Upper lobe of right lung (tissue), 1 donor: ENCODE results near the gene VPS39. TPM values are rescaled to one million over a fixed set of nuclear protein-coding genes. Genes with fewer than 3 reads are reported as not detected.
A peak's percentile ranks its signal among the peaks of the same experiment; 100 is the strongest.

Experiments
- ATAC-seq: fragments of 200-7000 bp; cut with Tn5 transposase; one replicate; pipeline ENCODE4 v1.9.1; 2020; ENCODE audit warnings: mild to moderate bottlenecking, moderate library complexity
- DNase-seq: peaks from one replicate; pipeline ENCODE4 v3.0.0-alpha.2; 2020
- H3K27ac ChIP-seq: fragments of 200-600 bp; one replicate; pipeline ENCODE4 v1.8.0; 2022
- H3K27me3 ChIP-seq: fragments of 200-600 bp; one replicate; pipeline ENCODE4 v1.8.0; 2022; ENCODE audit warnings: mild to moderate bottlenecking
- H3K36me3 ChIP-seq: fragments of 200-600 bp; one replicate; pipeline ENCODE4 v1.8.0; 2022
- H3K4me1 ChIP-seq: fragments of 200-600 bp; one replicate; pipeline ENCODE4 v1.8.0; 2022
- H3K4me3 ChIP-seq: fragments of 200-600 bp; one replicate; pipeline ENCODE4 v1.8.0; 2022; ENCODE audit warnings: mild to moderate bottlenecking
- H3K9me3 ChIP-seq: fragments of 200-600 bp; one replicate; pipeline ENCODE4 v1.8.0; 2022
- intact Hi-C: fragments of 100-400 bp; cut with DNase I; formaldehyde crosslinking; loops from one replicate; pipeline ENCODE4 v1.11.0; 2022
- microRNA-seq: library from miRNA; unstranded; fragments of <30 nt; microRNA quantifications from one replicate; pipeline ENCODE4 v1.2.0, GENCODE V29; 2020; ENCODE audit warnings: borderline microRNAs expressed
- total RNA-seq: library from RNA; stranded (reverse); fragmentation: NEBNext Ultra II Directional; extraction: Animal tissue kit (Norgen Biotek cat#: 25700); gene quantifications from one replicate; pipeline ENCODE4 v1.2.1, GENCODE V29; 2021
- TF ChIP-seq, protein P1 (sequence below): fragments of 200-600 bp; IDR thresholded peaks from one replicate; pipeline ENCODE4 v1.8.0; 2022; ENCODE audit warnings: antibody characterized with exemption
- donor health status: DM: no; HTN: yes; CAD: no; lungs with severe emphysema.

Gene VPS39
- total RNA-seq, 1 donor from 2014 or later = 83.3 TPM

- H3K36me3 ChIP-seq = no peaks in the 10 kb centered on the region
- H3K4me3 ChIP-seq = no peak overlapping the region
- DNase-seq (no peak), ATAC-seq (no peak)
- TF ChIP-seq, protein P1, sequence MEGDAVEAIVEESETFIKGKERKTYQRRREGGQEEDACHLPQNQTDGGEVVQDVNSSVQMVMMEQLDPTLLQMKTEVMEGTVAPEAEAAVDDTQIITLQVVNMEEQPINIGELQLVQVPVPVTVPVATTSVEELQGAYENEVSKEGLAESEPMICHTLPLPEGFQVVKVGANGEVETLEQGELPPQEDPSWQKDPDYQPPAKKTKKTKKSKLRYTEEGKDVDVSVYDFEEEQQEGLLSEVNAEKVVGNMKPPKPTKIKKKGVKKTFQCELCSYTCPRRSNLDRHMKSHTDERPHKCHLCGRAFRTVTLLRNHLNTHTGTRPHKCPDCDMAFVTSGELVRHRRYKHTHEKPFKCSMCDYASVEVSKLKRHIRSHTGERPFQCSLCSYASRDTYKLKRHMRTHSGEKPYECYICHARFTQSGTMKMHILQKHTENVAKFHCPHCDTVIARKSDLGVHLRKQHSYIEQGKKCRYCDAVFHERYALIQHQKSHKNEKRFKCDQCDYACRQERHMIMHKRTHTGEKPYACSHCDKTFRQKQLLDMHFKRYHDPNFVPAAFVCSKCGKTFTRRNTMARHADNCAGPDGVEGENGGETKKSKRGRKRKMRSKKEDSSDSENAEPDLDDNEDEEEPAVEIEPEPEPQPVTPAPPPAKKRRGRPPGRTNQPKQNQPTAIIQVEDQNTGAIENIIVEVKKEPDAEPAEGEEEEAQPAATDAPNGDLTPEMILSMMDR = no peak
- intact Hi-C loops = no loop called here
- H3K4me1 ChIP-seq = peaks cover 6% of the 10 kb centered on the region
- no peaks in the 10 kb centered on the region for H3K9me3 ChIP-seq
- no peak overlapping the region for H3K27ac ChIP-seq
- no peaks in the 10 kb centered on the region for H3K27me3 ChIP-seq
Measured at GRCh38 chr15:42119446-42119760, 88.7 kb downstream of the VPS39 start.

- no peak overlapping the region for H3K4me3 ChIP-seq
- intact Hi-C loops = no loop called here
Measured at GRCh38 chr15:42118650-42119445, 89.3 kb downstream of the VPS39 start.

DNA sequence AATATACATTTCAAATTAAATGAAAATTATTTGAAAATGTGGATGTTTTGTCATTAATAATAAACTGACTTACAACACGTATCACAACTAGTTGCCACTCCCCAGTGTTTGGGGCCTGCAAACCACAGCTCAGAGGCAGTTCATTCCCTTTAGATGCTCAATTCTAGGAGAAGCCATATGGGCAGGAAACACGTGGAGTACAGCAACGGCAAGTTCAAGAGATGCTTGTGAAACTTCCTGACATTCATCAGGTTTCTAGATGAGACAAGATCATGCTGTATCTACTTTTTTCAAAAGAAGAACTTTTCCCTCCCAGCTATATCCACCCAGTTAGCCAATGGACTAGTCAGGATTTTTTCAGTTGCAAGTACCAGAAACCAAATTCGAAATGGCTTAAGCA is 96.2 kb downstream of the VPS39 start:
- Histone ChIP-seq H3K4me1 (peaks cover under 1% of the 10 kb centered on the region), H3K9me3 (no peaks in the 10 kb centered on the region), H3K27ac (no peak overlapping the region), H3K4me3 (no peak overlapping the region), H3K36me3 (no peaks in the 10 kb centered on the region), H3K27me3 (no peaks in the 10 kb centered on the region)
- ATAC-seq (no peak), DNase-seq (no peak)
- TF ChIP-seq, protein P1 = no peak
- intact Hi-C loops = no loop called here

More at GRCh38 chr15:42118650-42119445, 89.3 kb downstream of the VPS39 start:
- TF ChIP-seq, protein P1 = no peak
- Histone ChIP-seq H3K27ac (no peak overlapping the region), H3K4me1 (peaks cover 6% of the 10 kb centered on the region), H3K9me3 (no peaks in the 10 kb centered on the region), H3K27me3 (no peaks in the 10 kb centered on the region), H3K36me3 (no peaks in the 10 kb centered on the region)
- DNase-seq (no peak), ATAC-seq (peak; percentile 34)

DNA sequence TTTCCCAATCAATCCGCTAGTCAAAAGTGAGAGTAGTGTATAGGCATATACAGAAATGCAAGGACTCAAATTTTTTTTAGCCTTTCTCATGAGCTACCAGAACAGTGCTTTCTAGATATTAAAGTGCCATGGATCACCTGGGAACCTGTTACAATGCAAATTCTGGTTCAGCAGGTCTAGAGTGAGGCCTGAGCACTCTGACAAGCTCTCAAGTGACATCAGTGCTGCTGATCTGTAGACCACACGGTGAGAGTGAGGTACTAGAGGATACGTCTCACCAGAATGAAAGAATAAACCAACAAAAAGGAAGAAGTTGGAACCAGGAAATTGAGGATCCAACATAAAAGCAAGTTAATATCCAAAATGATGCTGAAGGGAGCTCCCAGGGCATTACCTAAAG is 97.7 kb downstream of the VPS39 start:
- H3K36me3 ChIP-seq = no peaks in the 10 kb centered on the region
- H3K27me3 ChIP-seq = no peaks in the 10 kb centered on the region
- intact Hi-C loops = no loop called here
- ATAC-seq (peak; percentile 59), DNase-seq (no peak)
- no peak overlapping the region for H3K4me3 ChIP-seq
- peaks cover 13% of the 10 kb centered on the region for H3K4me1 ChIP-seq
- TF ChIP-seq, protein P1 = no peak
- no peaks in the 10 kb centered on the region for H3K9me3 ChIP-seq
- no peak overlapping the region for H3K27ac ChIP-seq

DNA sequence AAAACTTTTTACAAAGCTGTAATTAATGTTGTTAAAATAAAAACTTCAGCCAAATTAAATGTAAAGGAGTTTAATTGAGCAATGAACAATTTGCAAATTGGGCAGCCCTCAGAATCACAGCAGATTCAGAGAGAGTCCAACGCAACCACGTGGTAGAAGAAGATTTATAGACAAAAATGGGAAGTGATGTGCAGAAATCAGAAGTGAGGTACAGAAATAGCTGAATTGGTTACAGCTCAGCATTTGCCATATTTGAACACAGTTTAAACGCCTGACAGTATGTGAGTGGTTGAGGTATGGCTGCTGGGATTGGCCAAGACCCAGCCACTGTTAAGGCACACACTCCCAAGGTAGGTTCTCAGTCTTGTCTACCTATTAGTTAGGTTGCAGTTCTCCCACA is 99.3 kb downstream of the VPS39 start:
- TF ChIP-seq, protein P1 = no peak
- DNase-seq (no peak), ATAC-seq (peak; percentile 22)
- peaks cover 15% of the 10 kb centered on the region for H3K4me1 ChIP-seq
- intact Hi-C loops = no loop called here
- no peaks in the 10 kb centered on the region for H3K9me3 ChIP-seq
- H3K36me3 ChIP-seq = no peaks in the 10 kb centered on the region
- no peaks in the 10 kb centered on the region for H3K27me3 ChIP-seq
- no peak overlapping the region for H3K4me3 ChIP-seq
- no peak overlapping the region for H3K27ac ChIP-seq

Small RNA genes lying within 50 kb of the gene (microRNA-seq; reads per million reads assigned to microRNA genes)
- gene MIR627 = 24.6 reads per million, percentile 48 among the genes with 10 or more reads in this experiment

Other genes starting within 250 kb of the VPS39 start
- 39.5 TPM for gene EHD4, start 235.7 kb downstream of the VPS39 start, total RNA-seq
- 1.5 TPM for gene PLA2G4E, start 187.3 kb downstream of the VPS39 start, total RNA-seq
- not detected for gene PLA2G4D, start 113.7 kb downstream of the VPS39 start, total RNA-seq
- gene PLA2G4F, start 51.7 kb downstream of the VPS39 start, total RNA-seq = 104 TPM
- gene GANC, start 64.9 kb upstream of the VPS39 start, total RNA-seq = 111 TPM
- 129 TPM for gene TMEM87A, start 65.1 kb upstream of the VPS39 start, total RNA-seq
- gene CAPN3, start 151.2 kb upstream of the VPS39 start, total RNA-seq = 45.4 TPM